WTC11 (cell line): ENCODE data around the gene FAM78B. TPM values are rescaled to one million over a fixed set of nuclear protein-coding genes. Genes with fewer than 3 reads are reported as not detected.

Source experiments
- ATAC-seq: fragments of 200-7000 bp; cut with Tn5 transposase; 2 replicates; pipeline ENCODE4 v1.10.0; 2021; ENCODE audit warnings: mild to moderate bottlenecking, moderate library complexity
- CTCF ChIA-PET: fragments of 300-600 bp; sonication (Branson Sonifier 250); formaldehyde crosslinking; loops from one replicate; lab custom pipeline; 2021; ENCODE audit warnings: antibody characterized with exemption; lab: Charles Lee
- POLR2A ChIA-PET: fragments of 350-600 bp; sonication (Branson Sonifier 250); formaldehyde crosslinking; loops from one replicate; lab custom pipeline; 2021; ENCODE audit warnings: antibody characterized with exemption; lab: Charles Lee
- DNase-seq: peaks from one replicate; pipeline ENCODE4 v3.0.0; 2021; ENCODE audit warnings: low spot score
- H3K27ac Mint-ChIP-seq: 2 replicates; pipeline ENCODE4 v1.8.0; 2021; ENCODE audit warnings: mixed read lengths
- H3K27me3 Mint-ChIP-seq: 2 replicates; pipeline ENCODE4 v1.8.0; 2021; ENCODE audit warnings: low read depth, mild to moderate bottlenecking, moderate library complexity, mixed read lengths
- H3K36me3 Mint-ChIP-seq: 2 replicates; pipeline ENCODE4 v1.8.0; 2021; ENCODE audit warnings: mixed read lengths
- H3K4me1 Mint-ChIP-seq: 2 replicates; pipeline ENCODE4 v1.8.0; 2022; ENCODE audit warnings: mixed read lengths
- H3K4me3 Mint-ChIP-seq: 2 replicates; pipeline ENCODE4 v1.8.0; 2021; ENCODE audit warnings: mild to moderate bottlenecking, moderate library complexity, mixed read lengths
- H3K9me3 Mint-ChIP-seq: 2 replicates; pipeline ENCODE4 v1.8.0; 2021; ENCODE audit warnings: mixed read lengths
- CBFB ChIP-seq: sonication (generic); formaldehyde crosslinking; IDR thresholded peaks from 2 replicates; pipeline ENCODE4 v1.8.1; 2022; ENCODE audit warnings: mild to moderate bottlenecking, low read depth, missing genetic modification reagents
- FOXJ3 ChIP-seq: sonication (generic); formaldehyde crosslinking; IDR thresholded peaks from 2 replicates; pipeline ENCODE4 v1.9.0; 2021; ENCODE audit warnings: missing genetic modification reagents, mild to moderate bottlenecking, borderline replicate concordance
- FOXP1 ChIP-seq: sonication (generic); formaldehyde crosslinking; IDR thresholded peaks from 2 replicates; pipeline ENCODE4 v1.8.0; 2022; ENCODE audit warnings: missing genetic modification reagents, mild to moderate bottlenecking, moderate library complexity, borderline replicate concordance
- GABPB1 ChIP-seq: sonication (generic); formaldehyde crosslinking; IDR thresholded peaks from 2 replicates; pipeline ENCODE4 v1.8.1; 2023; ENCODE audit warnings: mild to moderate bottlenecking, missing genetic modification reagents
- NFATC4 ChIP-seq: fragments of 250-450 bp; sonication (Bioruptor Pico); IDR thresholded peaks from 2 replicates; pipeline ENCODE4 v1.9.0; 2021; ENCODE audit warnings: mild to moderate bottlenecking
- ZNF317 ChIP-seq: sonication (generic); formaldehyde crosslinking; IDR thresholded peaks from 2 replicates; pipeline ENCODE4 v1.8.1; 2023; ENCODE audit warnings: low read depth, mild to moderate bottlenecking, moderate library complexity, missing genetic modification reagents, borderline replicate concordance
- total RNA-seq: library from RNA; stranded (reverse); gene quantifications from 3 replicates; pipeline ENCODE4 v1.2.3, GENCODE V29; 2021
- TF ChIP-seq, protein P1 (sequence below): fragments of 250-450 bp; sonication (Bioruptor Pico); IDR thresholded peaks from 2 replicates; pipeline ENCODE4 v1.9.0; 2021; ENCODE audit warnings: mild to moderate bottlenecking, borderline replicate concordance
- TF ChIP-seq, protein P2 (sequence below): fragments of 250-450 bp; sonication (Bioruptor Pico); IDR thresholded peaks from 2 replicates; pipeline ENCODE4 v1.8.0; 2021; ENCODE audit warnings: mild to moderate bottlenecking
- TF ChIP-seq, protein P3 (sequence below): sonication (generic); formaldehyde crosslinking; IDR thresholded peaks from 2 replicates; pipeline ENCODE4 v1.8.0; 2023; ENCODE audit warnings: mild to moderate bottlenecking, missing genetic modification reagents
- TF ChIP-seq, protein P4 (sequence below): sonication (generic); formaldehyde crosslinking; IDR thresholded peaks from 2 replicates; pipeline ENCODE4 v1.8.0; 2022; ENCODE audit warnings: mild to moderate bottlenecking, missing genetic modification reagents
- TF ChIP-seq, protein P5 (sequence below): fragments of 250-450 bp; sonication (Bioruptor Pico); conservative IDR thresholded peaks from 2 replicates; pipeline ENCODE4 v1.9.0; 2021; ENCODE audit warnings: mild to moderate bottlenecking
- TF ChIP-seq, protein P6 (sequence below): sonication (generic); formaldehyde crosslinking; IDR thresholded peaks from 2 replicates; pipeline ENCODE4 v1.8.1; 2023; ENCODE audit warnings: mild to moderate bottlenecking, missing genetic modification reagents
- TF ChIP-seq, protein P7 (sequence below): sonication (generic); formaldehyde crosslinking; IDR thresholded peaks from 2 replicates; pipeline ENCODE4 v1.8.1; 2022; ENCODE audit warnings: mild to moderate bottlenecking, moderate library complexity, missing genetic modification reagents

The FAM78B gene
- total RNA-seq, 1 experiment from 2014 or later = 2.6 TPM

DNA sequence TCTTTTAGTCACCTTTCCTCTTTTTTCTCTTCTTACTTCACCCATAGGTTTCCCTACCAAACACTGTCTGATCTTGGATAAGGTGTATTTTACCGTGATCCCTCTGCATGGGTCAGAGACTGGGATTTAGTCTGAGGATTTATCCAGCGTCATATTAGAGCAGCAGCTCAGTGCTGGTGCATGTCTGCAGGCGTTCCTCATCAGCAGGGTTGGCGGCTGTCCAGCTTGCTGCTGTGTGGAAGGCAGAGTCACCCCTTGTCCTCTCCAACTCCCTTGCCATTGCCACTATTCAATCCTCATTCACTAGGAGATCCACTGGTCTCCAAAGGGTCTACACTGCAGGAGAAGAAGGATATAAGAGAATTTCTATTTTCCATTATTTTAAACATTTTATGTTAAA lies 7.3 kb upstream of the FAM78B start (continued):
- TF ChIP-seq, protein P1, sequence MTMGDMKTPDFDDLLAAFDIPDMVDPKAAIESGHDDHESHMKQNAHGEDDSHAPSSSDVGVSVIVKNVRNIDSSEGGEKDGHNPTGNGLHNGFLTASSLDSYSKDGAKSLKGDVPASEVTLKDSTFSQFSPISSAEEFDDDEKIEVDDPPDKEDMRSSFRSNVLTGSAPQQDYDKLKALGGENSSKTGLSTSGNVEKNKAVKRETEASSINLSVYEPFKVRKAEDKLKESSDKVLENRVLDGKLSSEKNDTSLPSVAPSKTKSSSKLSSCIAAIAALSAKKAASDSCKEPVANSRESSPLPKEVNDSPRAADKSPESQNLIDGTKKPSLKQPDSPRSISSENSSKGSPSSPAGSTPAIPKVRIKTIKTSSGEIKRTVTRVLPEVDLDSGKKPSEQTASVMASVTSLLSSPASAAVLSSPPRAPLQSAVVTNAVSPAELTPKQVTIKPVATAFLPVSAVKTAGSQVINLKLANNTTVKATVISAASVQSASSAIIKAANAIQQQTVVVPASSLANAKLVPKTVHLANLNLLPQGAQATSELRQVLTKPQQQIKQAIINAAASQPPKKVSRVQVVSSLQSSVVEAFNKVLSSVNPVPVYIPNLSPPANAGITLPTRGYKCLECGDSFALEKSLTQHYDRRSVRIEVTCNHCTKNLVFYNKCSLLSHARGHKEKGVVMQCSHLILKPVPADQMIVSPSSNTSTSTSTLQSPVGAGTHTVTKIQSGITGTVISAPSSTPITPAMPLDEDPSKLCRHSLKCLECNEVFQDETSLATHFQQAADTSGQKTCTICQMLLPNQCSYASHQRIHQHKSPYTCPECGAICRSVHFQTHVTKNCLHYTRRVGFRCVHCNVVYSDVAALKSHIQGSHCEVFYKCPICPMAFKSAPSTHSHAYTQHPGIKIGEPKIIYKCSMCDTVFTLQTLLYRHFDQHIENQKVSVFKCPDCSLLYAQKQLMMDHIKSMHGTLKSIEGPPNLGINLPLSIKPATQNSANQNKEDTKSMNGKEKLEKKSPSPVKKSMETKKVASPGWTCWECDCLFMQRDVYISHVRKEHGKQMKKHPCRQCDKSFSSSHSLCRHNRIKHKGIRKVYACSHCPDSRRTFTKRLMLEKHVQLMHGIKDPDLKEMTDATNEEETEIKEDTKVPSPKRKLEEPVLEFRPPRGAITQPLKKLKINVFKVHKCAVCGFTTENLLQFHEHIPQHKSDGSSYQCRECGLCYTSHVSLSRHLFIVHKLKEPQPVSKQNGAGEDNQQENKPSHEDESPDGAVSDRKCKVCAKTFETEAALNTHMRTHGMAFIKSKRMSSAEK (CRISPR knock-in tag) = no peak
- TF ChIP-seq GABPB1 (CRISPR knock-in tag) (no peak), CBFB (CRISPR knock-in tag) (no peak)
- TF ChIP-seq, protein P2, sequence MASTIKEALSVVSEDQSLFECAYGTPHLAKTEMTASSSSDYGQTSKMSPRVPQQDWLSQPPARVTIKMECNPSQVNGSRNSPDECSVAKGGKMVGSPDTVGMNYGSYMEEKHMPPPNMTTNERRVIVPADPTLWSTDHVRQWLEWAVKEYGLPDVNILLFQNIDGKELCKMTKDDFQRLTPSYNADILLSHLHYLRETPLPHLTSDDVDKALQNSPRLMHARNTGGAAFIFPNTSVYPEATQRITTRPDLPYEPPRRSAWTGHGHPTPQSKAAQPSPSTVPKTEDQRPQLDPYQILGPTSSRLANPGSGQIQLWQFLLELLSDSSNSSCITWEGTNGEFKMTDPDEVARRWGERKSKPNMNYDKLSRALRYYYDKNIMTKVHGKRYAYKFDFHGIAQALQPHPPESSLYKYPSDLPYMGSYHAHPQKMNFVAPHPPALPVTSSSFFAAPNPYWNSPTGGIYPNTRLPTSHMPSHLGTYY (CRISPR knock-in tag) = no peak
- TF ChIP-seq, protein P3, sequence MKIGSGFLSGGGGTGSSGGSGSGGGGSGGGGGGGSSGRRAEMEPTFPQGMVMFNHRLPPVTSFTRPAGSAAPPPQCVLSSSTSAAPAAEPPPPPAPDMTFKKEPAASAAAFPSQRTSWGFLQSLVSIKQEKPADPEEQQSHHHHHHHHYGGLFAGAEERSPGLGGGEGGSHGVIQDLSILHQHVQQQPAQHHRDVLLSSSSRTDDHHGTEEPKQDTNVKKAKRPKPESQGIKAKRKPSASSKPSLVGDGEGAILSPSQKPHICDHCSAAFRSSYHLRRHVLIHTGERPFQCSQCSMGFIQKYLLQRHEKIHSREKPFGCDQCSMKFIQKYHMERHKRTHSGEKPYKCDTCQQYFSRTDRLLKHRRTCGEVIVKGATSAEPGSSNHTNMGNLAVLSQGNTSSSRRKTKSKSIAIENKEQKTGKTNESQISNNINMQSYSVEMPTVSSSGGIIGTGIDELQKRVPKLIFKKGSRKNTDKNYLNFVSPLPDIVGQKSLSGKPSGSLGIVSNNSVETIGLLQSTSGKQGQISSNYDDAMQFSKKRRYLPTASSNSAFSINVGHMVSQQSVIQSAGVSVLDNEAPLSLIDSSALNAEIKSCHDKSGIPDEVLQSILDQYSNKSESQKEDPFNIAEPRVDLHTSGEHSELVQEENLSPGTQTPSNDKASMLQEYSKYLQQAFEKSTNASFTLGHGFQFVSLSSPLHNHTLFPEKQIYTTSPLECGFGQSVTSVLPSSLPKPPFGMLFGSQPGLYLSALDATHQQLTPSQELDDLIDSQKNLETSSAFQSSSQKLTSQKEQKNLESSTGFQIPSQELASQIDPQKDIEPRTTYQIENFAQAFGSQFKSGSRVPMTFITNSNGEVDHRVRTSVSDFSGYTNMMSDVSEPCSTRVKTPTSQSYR (CRISPR knock-in tag) = no peak
- TF ChIP-seq, protein P4, sequence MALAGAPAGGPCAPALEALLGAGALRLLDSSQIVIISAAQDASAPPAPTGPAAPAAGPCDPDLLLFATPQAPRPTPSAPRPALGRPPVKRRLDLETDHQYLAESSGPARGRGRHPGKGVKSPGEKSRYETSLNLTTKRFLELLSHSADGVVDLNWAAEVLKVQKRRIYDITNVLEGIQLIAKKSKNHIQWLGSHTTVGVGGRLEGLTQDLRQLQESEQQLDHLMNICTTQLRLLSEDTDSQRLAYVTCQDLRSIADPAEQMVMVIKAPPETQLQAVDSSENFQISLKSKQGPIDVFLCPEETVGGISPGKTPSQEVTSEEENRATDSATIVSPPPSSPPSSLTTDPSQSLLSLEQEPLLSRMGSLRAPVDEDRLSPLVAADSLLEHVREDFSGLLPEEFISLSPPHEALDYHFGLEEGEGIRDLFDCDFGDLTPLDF (CRISPR knock-in tag) = no peak
- TF ChIP-seq, all 79 proteins: peak for 0

DNA sequence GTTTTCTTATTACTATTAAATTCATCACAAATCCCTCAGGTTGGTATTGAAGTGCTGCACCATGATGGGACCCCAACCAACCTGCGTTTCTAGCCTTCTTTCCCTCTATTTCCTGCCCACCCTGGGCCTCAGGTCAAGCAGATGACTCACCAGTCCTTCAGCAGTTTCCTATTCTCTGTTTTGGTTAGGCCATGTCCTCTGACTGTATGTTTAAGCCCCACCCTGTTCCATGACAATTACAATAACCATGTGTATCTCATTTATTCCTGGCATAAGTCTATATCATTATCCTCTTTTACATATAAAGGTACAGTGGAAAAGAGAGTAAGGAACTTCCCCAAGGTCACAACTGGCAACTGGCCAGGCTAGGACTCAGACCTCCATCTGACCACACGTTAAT lies 5.3 kb upstream of the FAM78B start:
- CTCF ChIA-PET = no interaction called here
- Mint-ChIP-seq H3K27ac (no peak overlapping the region), H3K4me3 (no peak overlapping the region), H3K4me1 (peaks cover 30% of the 10 kb centered on the region)
- ATAC-seq = no peak
- TF ChIP-seq ZNF317 (CRISPR knock-in tag) = no peak
- no peak for TF ChIP-seq FOXJ3
- no peak for TF ChIP-seq FOXP1 (CRISPR knock-in tag)
- TF ChIP-seq, protein P5, sequence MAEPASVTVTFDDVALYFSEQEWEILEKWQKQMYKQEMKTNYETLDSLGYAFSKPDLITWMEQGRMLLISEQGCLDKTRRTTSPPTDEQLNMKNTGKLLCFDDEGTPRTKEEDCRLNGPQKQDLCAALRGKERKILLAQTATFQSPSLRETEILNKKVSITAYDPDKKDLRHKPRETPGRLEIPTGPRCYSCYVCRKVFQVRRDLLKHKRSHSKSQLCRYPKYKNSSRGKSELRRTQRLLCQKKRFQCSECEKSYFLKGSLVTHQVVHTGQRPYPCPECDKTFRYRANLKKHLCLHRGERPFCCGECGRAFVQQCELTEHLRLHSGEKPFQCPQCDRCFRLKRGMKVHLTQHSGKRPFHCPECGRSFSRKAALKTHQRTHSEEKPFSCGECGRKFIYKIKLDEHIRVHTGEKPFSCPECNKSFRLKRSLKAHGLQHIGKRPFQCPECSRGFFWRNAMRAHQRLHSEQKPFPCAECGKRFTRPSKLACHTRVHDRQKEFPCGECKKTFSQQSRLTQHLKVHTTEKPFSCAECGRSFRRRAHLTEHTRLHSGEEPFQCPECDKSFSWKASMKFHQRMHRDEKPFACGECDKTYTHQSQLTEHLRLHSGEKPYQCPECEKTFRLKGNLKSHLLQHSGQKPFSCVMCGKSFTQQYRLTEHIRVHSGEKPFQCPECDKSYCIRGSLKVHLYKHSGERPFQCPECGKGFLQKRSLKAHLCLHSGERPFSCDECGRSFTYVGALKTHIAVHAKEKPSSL (CRISPR knock-in tag) = no peak
- no peak for TF ChIP-seq NFATC4 (CRISPR knock-in tag)
- TF ChIP-seq, protein P6, sequence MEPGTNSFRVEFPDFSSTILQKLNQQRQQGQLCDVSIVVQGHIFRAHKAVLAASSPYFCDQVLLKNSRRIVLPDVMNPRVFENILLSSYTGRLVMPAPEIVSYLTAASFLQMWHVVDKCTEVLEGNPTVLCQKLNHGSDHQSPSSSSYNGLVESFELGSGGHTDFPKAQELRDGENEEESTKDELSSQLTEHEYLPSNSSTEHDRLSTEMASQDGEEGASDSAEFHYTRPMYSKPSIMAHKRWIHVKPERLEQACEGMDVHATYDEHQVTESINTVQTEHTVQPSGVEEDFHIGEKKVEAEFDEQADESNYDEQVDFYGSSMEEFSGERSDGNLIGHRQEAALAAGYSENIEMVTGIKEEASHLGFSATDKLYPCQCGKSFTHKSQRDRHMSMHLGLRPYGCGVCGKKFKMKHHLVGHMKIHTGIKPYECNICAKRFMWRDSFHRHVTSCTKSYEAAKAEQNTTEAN = no peak
- TF ChIP-seq, protein P7, sequence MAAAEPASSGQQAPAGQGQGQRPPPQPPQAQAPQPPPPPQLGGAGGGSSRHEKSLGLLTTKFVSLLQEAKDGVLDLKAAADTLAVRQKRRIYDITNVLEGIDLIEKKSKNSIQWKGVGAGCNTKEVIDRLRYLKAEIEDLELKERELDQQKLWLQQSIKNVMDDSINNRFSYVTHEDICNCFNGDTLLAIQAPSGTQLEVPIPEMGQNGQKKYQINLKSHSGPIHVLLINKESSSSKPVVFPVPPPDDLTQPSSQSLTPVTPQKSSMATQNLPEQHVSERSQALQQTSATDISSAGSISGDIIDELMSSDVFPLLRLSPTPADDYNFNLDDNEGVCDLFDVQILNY (CRISPR knock-in tag) = no peak
- TF ChIP-seq, all 79 proteins: peak for 0
- peaks cover 10% of the 10 kb centered on the region for H3K27me3 Mint-ChIP-seq
- no peak for DNase-seq
- no peaks in the 10 kb centered on the region for H3K9me3 Mint-ChIP-seq
- POLR2A ChIA-PET = no interaction called here
- no peaks in the 10 kb centered on the region for H3K36me3 Mint-ChIP-seq
